ENCODE measurements around the gene ECSIT.

The ECSIT gene

GRCh38 chr19:11554160-11554559 is 25.2 kb upstream of the ECSIT start:
- Histone ChIP-seq H3K4me1 (ENCODE audit: low read depth, poor library complexity, severe bottlenecking) (peaks cover 7% of the 10 kb centered on the region), H3K36me3 (ENCODE audit: insufficient read depth) (no peaks in the 10 kb centered on the region), H3K27ac (no peak overlapping the region), H3K27me3 (ENCODE audit: insufficient read depth, low read depth) (no peaks in the 10 kb centered on the region), H4K20me1 (ENCODE audit: insufficient read depth) (no peaks in the 10 kb centered on the region), H3K4me3 (IDR thresholded peaks at IDR 0.05; ENCODE audit: insufficient read depth, low read depth, low read length) (no peak overlapping the region), H2AFZ (ENCODE audit: low read depth) (no peak overlapping the region), H3K79me2 (ENCODE audit: insufficient read depth, low read depth) (peaks cover 12% of the 10 kb centered on the region), H3K9ac (no peak overlapping the region), H3K4me2 (no peak overlapping the region)
- TF ChIP-seq, protein P1, sequence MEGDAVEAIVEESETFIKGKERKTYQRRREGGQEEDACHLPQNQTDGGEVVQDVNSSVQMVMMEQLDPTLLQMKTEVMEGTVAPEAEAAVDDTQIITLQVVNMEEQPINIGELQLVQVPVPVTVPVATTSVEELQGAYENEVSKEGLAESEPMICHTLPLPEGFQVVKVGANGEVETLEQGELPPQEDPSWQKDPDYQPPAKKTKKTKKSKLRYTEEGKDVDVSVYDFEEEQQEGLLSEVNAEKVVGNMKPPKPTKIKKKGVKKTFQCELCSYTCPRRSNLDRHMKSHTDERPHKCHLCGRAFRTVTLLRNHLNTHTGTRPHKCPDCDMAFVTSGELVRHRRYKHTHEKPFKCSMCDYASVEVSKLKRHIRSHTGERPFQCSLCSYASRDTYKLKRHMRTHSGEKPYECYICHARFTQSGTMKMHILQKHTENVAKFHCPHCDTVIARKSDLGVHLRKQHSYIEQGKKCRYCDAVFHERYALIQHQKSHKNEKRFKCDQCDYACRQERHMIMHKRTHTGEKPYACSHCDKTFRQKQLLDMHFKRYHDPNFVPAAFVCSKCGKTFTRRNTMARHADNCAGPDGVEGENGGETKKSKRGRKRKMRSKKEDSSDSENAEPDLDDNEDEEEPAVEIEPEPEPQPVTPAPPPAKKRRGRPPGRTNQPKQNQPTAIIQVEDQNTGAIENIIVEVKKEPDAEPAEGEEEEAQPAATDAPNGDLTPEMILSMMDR (conservative IDR thresholded peaks at IDR 0.05; ENCODE audit: low read depth, low read length): no peak

GRCh38 chr19:11552666-11553372 is 23.9 kb upstream of the ECSIT start:
- Histone ChIP-seq H3K79me2 (ENCODE audit: insufficient read depth, low read depth) (peaks cover 2% of the 10 kb centered on the region; the same call in 1 of the 2 replicates), H2AFZ (ENCODE audit: low read depth) (no peak overlapping the region), H3K4me1 (ENCODE audit: low read depth, poor library complexity, severe bottlenecking) (peaks cover 2% of the 10 kb centered on the region), H3K9ac (no peak overlapping the region), H3K27ac (no peak overlapping the region), H3K36me3 (ENCODE audit: insufficient read depth) (no peaks in the 10 kb centered on the region), H3K4me3 (IDR thresholded peaks at IDR 0.05; ENCODE audit: insufficient read depth, low read depth, low read length) (no peak overlapping the region), H4K20me1 (ENCODE audit: insufficient read depth) (no peaks in the 10 kb centered on the region), H3K27me3 (ENCODE audit: insufficient read depth, low read depth) (no peaks in the 10 kb centered on the region), H3K4me2 (no peak overlapping the region)
- TF ChIP-seq, protein P1 (conservative IDR thresholded peaks at IDR 0.05; ENCODE audit: low read depth, low read length): no peak

DNA sequence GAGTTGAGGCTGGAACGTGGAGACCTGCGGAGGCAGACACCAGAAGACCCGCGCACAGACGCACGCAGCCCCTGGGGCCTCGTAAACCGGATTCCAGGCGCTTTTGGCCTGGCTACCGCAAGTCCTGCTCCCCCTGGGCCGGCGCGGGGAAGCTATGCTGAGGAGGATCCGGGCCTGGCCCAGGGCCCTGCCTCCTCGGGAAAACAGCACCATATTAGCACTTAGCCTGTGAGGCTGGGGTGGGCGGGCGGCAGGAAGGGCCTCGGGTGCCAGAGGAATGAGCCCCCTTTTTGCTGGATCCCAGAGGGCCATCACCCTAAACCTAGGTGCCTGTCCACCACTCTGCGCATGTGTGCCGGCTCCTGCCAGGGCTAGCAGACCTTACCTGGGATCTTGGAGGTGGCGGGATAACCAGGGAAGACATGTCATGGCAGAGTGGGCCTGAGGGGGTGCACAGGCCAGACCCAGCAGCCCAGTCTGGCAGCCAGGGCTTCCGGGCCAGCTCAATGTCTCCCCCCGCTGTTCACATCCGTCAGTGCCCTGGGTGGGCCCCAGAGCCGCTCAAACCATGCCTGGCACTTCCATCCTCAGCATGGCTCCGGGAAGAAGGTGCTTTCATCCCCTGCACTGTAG is 22.8 kb upstream of the ECSIT start:
- TF ChIP-seq, protein P1 (conservative IDR thresholded peaks at IDR 0.05; ENCODE audit: low read depth, low read length): peak; percentile 32; the same call in 1 of the 2 replicates
- H3K79me2 ChIP-seq (ENCODE audit: insufficient read depth, low read depth): no peaks in the 10 kb centered on the region
- no peaks in the 10 kb centered on the region for H4K20me1 ChIP-seq (ENCODE audit: insufficient read depth)
- no peak overlapping the region for H3K4me2 ChIP-seq
- H3K4me1 ChIP-seq (ENCODE audit: low read depth, poor library complexity, severe bottlenecking): no peaks in the 10 kb centered on the region
- no peak overlapping the region for H3K9ac ChIP-seq
- no peak overlapping the region for H3K4me3 ChIP-seq (IDR thresholded peaks at IDR 0.05; ENCODE audit: insufficient read depth, low read depth, low read length)
- H3K27ac ChIP-seq: no peak overlapping the region
- H3K36me3 ChIP-seq (ENCODE audit: insufficient read depth): no peaks in the 10 kb centered on the region
- H3K27me3 ChIP-seq (ENCODE audit: insufficient read depth, low read depth): no peaks in the 10 kb centered on the region
- no peak overlapping the region for H2AFZ ChIP-seq (ENCODE audit: low read depth)

DNA sequence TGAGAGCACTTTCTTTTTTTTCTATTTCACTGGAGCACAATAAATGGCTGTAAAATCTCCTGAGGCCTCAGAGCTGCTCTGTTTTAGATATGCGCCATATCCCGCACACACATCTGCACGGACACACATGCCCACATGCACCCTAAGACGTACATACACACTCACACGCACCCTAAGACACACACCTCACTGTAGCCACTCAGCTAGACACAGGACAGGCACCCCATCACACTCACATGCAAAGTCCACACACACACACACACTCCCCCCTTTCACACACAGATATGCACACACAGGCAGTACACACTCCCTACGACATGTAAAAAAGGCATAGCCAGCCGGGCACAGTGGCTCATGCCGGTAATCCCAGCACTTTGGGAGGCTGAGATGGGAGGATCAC is 21.3 kb upstream of the ECSIT start:
- no peaks in the 10 kb centered on the region for H4K20me1 ChIP-seq (ENCODE audit: insufficient read depth)
- H3K79me2 ChIP-seq (ENCODE audit: insufficient read depth, low read depth): no peaks in the 10 kb centered on the region
- H3K4me3 ChIP-seq (IDR thresholded peaks at IDR 0.05; ENCODE audit: insufficient read depth, low read depth, low read length): no peak overlapping the region
- H3K4me2 ChIP-seq: no peak overlapping the region
- H3K36me3 ChIP-seq (ENCODE audit: insufficient read depth): no peaks in the 10 kb centered on the region
- no peaks in the 10 kb centered on the region for H3K27me3 ChIP-seq (ENCODE audit: insufficient read depth, low read depth)
- TF ChIP-seq, protein P1 (conservative IDR thresholded peaks at IDR 0.05; ENCODE audit: low read depth, low read length): no peak
- no peak overlapping the region for H3K9ac ChIP-seq
- no peaks in the 10 kb centered on the region for H3K4me1 ChIP-seq (ENCODE audit: low read depth, poor library complexity, severe bottlenecking)
- H2AFZ ChIP-seq (ENCODE audit: low read depth): no peak overlapping the region
- H3K27ac ChIP-seq: no peak overlapping the region

Measured in KMS-11 (cell line).